IPS DF 4.7 (cell line): ENCODE results near the gene DYRK1A.

Experiments
- DNase-seq: peaks from one replicate; pipeline ENCODE4 v3.0.0-alpha.2; 2013; ENCODE audit warnings: low spot score; ENCODE audit errors: extremely low read depth

Gene DYRK1A

GRCh38 chr21:37565530-37566223 lies 199.1 kb downstream of the DYRK1A start:
- no peak for DNase-seq

GRCh38 chr21:37566790-37567615 lies 200.4 kb downstream of the DYRK1A start:
- DNase-seq = no peak

GRCh38 chr21:37568415-37568814 lies 201.8 kb downstream of the DYRK1A start:
- no peak for DNase-seq

GRCh38 chr21:37568916-37569315 lies 202.3 kb downstream of the DYRK1A start:
- DNase-seq = no peak

- no peak for DNase-seq
Measured at GRCh38 chr21:37571442-37571841, 204.9 kb downstream of the DYRK1A start.

GRCh38 chr21:37574316-37574715 lies 207.7 kb downstream of the DYRK1A start:
- DNase-seq = no peak

DNA sequence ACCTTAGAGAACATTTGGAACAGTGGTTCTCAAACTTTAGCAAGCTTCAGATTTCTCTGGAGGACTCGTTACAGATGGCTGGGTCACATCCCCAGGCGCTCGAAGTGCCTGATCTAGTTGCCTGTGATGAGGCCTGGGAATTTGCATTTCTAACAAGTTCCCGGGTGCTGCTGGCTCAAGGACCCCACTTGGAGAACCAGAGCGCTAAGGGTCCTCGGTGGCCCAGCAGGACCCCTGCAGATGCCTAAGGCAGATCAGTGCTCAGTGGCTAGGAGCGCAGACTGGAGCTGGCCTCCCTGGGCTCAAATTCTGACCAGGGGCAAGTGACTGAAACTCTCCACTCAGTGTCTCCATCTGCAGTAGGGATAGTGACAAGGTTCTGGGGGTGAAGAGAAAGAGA lies 208.2 kb downstream of the DYRK1A start:
- no peak for DNase-seq

DNA sequence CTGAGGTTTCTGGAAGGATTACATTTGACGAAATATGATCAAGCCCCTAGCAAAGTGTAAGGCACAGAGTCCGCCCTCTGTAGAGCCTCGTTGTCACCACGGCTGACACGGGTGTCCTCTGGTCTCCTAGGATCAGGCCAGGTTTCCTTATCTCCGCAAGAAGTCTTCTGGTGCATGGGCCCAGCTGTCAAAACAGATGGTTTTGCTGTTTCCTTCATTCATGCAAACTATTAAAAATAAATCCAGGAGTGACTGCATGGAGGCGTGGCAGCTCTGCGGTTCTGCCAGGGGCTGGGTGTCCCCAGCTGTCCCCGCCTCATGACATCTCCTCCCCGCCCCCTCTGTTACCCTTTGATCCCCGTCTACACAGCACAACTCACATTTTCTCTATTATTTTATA lies 209.0 kb downstream of the DYRK1A start:
- no peak for DNase-seq
